CD14-positive monocyte (primary cell): ENCODE data around the gene SH3GLB1. TPM values are rescaled to one million over a fixed set of nuclear protein-coding genes. Genes with fewer than 3 reads are reported as not detected.

Experiments
- DNase-seq, 3 donors: peaks; one replicate each; pipeline ENCODE4 v3.0.0-alpha.2; 2011 to 2022
- H2AFZ ChIP-seq: 2 replicates; pipeline ENCODE4 v1.6.0; 2012; ENCODE audit warnings: mild to moderate bottlenecking, low read depth, low read length, inconsistent platforms; ENCODE audit not compliant: insufficient read depth, poor library complexity, severe bottlenecking
- H3K27ac ChIP-seq, 2 donors: 1 replicate in 1 of 2; 2 replicates in 1 of 2; pipeline ENCODE4 v1.5.1; 2012 to 2013; ENCODE audit warnings: low read length in 2 of 2, control low read depth in 1 of 2, inconsistent platforms in 1 of 2, low read depth in 1 of 2, mild to moderate bottlenecking in 1 of 2
- H3K27me3 ChIP-seq, 2 donors: one replicate each; pipeline versions ENCODE4 v1.6.0 to v1.6.1; 2011 to 2013; ENCODE audit warnings: low read length in 2 of 2; ENCODE audit not compliant: control insufficient read depth in 2 of 2, insufficient read depth in 2 of 2
- H3K36me3 ChIP-seq, 2 donors: replicated peaks in 1 of 2; 1 replicate in 1 of 2; 2 replicates in 1 of 2; pipeline versions ENCODE4 v1.5.1 to v1.6.1; 2012 to 2013; ENCODE audit warnings: low read length in 2 of 2, control low read depth in 1 of 2, inconsistent platforms in 1 of 2, mild to moderate bottlenecking in 1 of 2; ENCODE audit not compliant: insufficient read depth in 2 of 2, control insufficient read depth in 1 of 2
- H3K4me1 ChIP-seq, 2 donors: 1 replicate in 1 of 2; 2 replicates in 1 of 2; pipeline versions ENCODE4 v1.5.1 to v1.6.1; 2012 to 2013; ENCODE audit warnings: low read length in 2 of 2, control low read depth in 1 of 2, inconsistent platforms in 1 of 2, mild to moderate bottlenecking in 1 of 2, moderate library complexity in 1 of 2; ENCODE audit not compliant: insufficient read depth in 2 of 2, control insufficient read depth in 1 of 2
- H3K4me2 ChIP-seq: replicated peaks from 2 replicates; pipeline ENCODE3; 2012; ENCODE audit warnings: low read length, moderate library complexity, mild to moderate bottlenecking; ENCODE audit not compliant: poor library complexity, severe bottlenecking; ENCODE audit errors: extremely low read depth
- H3K4me3 ChIP-seq, 3 experiments: fragments of 200-600 bp in 1 of 3; sonication (generic) in 1 of 3; replicated peaks in 1 of 3; 1 replicate in 2 of 3; 2 replicates in 1 of 3; pipeline ENCODE4 v1.5.1; 2011 to 2013; ENCODE audit warnings: low read length in 3 of 3, mild to moderate bottlenecking in 3 of 3, control low read depth in 2 of 3, low read depth in 2 of 3, inconsistent platforms in 1 of 3, moderate library complexity in 1 of 3
- H3K79me2 ChIP-seq: 2 replicates; pipeline ENCODE4 v1.6.0; 2012; ENCODE audit warnings: mild to moderate bottlenecking, control low read depth, inconsistent platforms, low read length, moderate library complexity; ENCODE audit not compliant: insufficient read depth
- H3K9ac ChIP-seq: 2 replicates; pipeline ENCODE4 v1.6.0; 2017; ENCODE audit warnings: low read length, mild to moderate bottlenecking; ENCODE audit not compliant: insufficient read depth, poor library complexity, severe bottlenecking
- H3K9me3 ChIP-seq, 2 donors: replicated peaks in 1 of 2; 1 replicate in 1 of 2; 2 replicates in 1 of 2; pipeline versions ENCODE4 v1.5.1 to v1.6.1; 2012 to 2013; ENCODE audit warnings: low read length in 2 of 2, control low read depth in 1 of 2; ENCODE audit not compliant: control insufficient read depth in 1 of 2, insufficient read depth in 1 of 2
- H4K20me1 ChIP-seq: 2 replicates; pipeline ENCODE4 v1.6.0; 2012; ENCODE audit warnings: mild to moderate bottlenecking, low read length, control low read depth, moderate library complexity; ENCODE audit not compliant: insufficient read depth
- H3K27ac Mint-ChIP-seq, 7 donors: one replicate each; pipeline ENCODE4 v1.8.0; 2020; ENCODE audit warnings: mild to moderate bottlenecking in 7 of 7, mixed read lengths in 7 of 7, moderate library complexity in 6 of 7, inconsistent platforms in 2 of 7
- H3K27me3 Mint-ChIP-seq, 3 donors: one replicate each; pipeline ENCODE4 v1.8.0; 2021 to 2022; ENCODE audit warnings: low read depth in 3 of 3, mild to moderate bottlenecking in 3 of 3, mixed read lengths in 3 of 3, moderate library complexity in 3 of 3, inconsistent platforms in 1 of 3
- H3K36me3 Mint-ChIP-seq, 2 donors: one replicate each; pipeline ENCODE4 v1.8.0; 2020; ENCODE audit warnings: mixed read lengths in 2 of 2, inconsistent platforms in 1 of 2, mild to moderate bottlenecking in 1 of 2
- H3K4me1 Mint-ChIP-seq: one replicate; pipeline ENCODE4 v1.8.0; 2020; ENCODE audit warnings: mild to moderate bottlenecking, mixed read lengths
- H3K4me3 Mint-ChIP-seq, 2 donors: one replicate each; pipeline ENCODE4 v1.8.0; 2020; ENCODE audit warnings: mild to moderate bottlenecking in 2 of 2, mixed read lengths in 2 of 2, moderate library complexity in 1 of 2
- H3K9me3 Mint-ChIP-seq, 7 donors: one replicate each; pipeline ENCODE4 v1.8.0; 2020 to 2022; ENCODE audit warnings: mixed read lengths in 7 of 7, mild to moderate bottlenecking in 6 of 7, moderate library complexity in 6 of 7, inconsistent platforms in 2 of 7
- WGBS: methylation state at CpG from one replicate; pipeline ENCODE4 v1.1.5; 2013; ENCODE audit warnings: missing lambda C conversion rate; ENCODE audit not compliant: insufficient coverage; 5-methylcytosine and 5-hydroxymethylcytosine counted together
- intact Hi-C, 2 donors: fragments of 100-400 bp; cut with micrococcal nuclease; formaldehyde crosslinking; loops; one replicate each; pipeline versions ENCODE4 v1.15.0 to v1.15.1; 2023
- polyA plus RNA-seq, 3 donors: library from polyadenylated mRNA; depleted of rRNA in 1 of 3; unstranded in 2 of 3; stranded (reverse) in 1 of 3; fragments of 300-500 nt in 2 of 3; fragments of >200 nt in 1 of 3; fragmentation: Illumina TruSeq in 2 of 3; gene quantifications; 1 replicate in 2 of 3; 2 replicates in 1 of 3; pipeline ENCODE4 v1.2.3, GENCODE V29; 2012 to 2021
- TF ChIP-seq, protein P1 (sequence below): fragments of 200-600 bp; IDR thresholded peaks from one replicate; pipeline ENCODE4 v1.8.0; 2022; ENCODE audit warnings: antibody characterized with exemption, mild to moderate bottlenecking

Gene SH3GLB1
- polyA plus RNA-seq, 3 donors, result 21.9 to 92.3 (median 75.8) TPM

DNA sequence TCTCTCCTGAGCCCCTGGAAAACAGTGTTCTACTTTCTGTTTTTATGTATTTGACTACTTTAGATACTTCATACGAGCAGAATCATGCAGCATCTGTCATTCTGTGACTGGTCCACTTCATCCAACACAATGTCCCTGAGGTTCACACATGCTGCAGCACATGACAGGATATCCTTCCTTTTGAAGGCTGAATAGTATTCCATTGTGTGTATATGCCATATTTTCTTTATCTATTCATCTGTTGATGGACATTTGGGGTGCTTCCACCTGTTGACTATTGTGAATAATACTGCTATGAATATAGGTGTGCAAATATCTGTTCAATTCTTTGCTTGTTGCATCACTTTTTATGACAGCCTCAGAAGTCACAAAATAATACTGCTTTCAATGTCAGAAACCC lies 55.8 kb downstream of the SH3GLB1 start:
- H3K4me1 ChIP-seq, result no peaks in the 10 kb centered on the region
- no CpG with 5 or more reads among the region's 1 CpG for WGBS
- TF ChIP-seq, protein P1, sequence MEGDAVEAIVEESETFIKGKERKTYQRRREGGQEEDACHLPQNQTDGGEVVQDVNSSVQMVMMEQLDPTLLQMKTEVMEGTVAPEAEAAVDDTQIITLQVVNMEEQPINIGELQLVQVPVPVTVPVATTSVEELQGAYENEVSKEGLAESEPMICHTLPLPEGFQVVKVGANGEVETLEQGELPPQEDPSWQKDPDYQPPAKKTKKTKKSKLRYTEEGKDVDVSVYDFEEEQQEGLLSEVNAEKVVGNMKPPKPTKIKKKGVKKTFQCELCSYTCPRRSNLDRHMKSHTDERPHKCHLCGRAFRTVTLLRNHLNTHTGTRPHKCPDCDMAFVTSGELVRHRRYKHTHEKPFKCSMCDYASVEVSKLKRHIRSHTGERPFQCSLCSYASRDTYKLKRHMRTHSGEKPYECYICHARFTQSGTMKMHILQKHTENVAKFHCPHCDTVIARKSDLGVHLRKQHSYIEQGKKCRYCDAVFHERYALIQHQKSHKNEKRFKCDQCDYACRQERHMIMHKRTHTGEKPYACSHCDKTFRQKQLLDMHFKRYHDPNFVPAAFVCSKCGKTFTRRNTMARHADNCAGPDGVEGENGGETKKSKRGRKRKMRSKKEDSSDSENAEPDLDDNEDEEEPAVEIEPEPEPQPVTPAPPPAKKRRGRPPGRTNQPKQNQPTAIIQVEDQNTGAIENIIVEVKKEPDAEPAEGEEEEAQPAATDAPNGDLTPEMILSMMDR, result no peak
- no peak for DNase-seq
- peaks cover 0 to 3% of the 10 kb centered on the region in 2 donors for H3K9me3 ChIP-seq
- H3K79me2 ChIP-seq, result no peaks in the 10 kb centered on the region
- no peak overlapping the region for H3K4me3 ChIP-seq
- no peak overlapping the region for H2AFZ ChIP-seq
- H3K36me3 ChIP-seq, result no peaks in the 10 kb centered on the region
- Mint-ChIP-seq H3K27me3 (peaks cover 0 to 5% (median 4%) of the 10 kb centered on the region in 3 donors), H3K4me3 (no peak overlapping the region), H3K27ac (no peak overlapping the region), H3K4me1 (peaks cover 5% of the 10 kb centered on the region), H3K36me3 (no peaks in the 10 kb centered on the region), H3K9me3 (peaks cover 0 to 4% (median 0%) of the 10 kb centered on the region in 7 donors)
- no peaks in the 10 kb centered on the region for H4K20me1 ChIP-seq
- no peak overlapping the region for H3K9ac ChIP-seq
- no peak overlapping the region for H3K27ac ChIP-seq
- no peak overlapping the region for H3K4me2 ChIP-seq
- intact Hi-C loops, result no loop called here
- H3K27me3 ChIP-seq, result no peaks in the 10 kb centered on the region

DNA sequence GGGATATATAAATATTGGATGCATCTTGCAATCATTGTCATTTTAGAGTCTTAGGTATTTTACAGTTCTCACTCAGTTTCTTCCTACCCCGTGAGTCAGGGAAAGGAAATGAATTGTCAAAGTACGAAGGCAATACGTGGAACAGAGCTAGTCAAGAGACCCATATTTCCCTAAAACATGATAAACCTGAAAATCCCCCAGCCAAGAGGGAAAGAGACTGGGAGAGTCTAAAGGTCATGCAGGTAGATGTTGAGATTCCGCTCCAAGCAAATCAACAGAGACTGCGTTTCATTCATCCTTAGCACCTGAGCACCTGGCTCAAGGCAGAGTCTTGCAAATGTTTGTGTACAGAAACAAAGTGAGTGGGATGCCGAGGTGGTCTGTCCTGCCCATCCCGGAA lies 58.0 kb downstream of the SH3GLB1 start:
- no peak for DNase-seq
- Mint-ChIP-seq H3K4me3 (no peak overlapping the region), H3K4me1 (no peaks in the 10 kb centered on the region), H3K9me3 (peaks cover 0 to 6% (median 4%) of the 10 kb centered on the region in 7 donors), H3K36me3 (no peaks in the 10 kb centered on the region), H3K27me3 (peaks cover 0 to 5% (median 0%) of the 10 kb centered on the region in 3 donors), H3K27ac (no peak overlapping the region)
- no peaks in the 10 kb centered on the region for H4K20me1 ChIP-seq
- no peaks in the 10 kb centered on the region for H3K36me3 ChIP-seq
- H3K9me3 ChIP-seq, result peaks cover under 1 to 3% of the 10 kb centered on the region in 2 donors
- H3K4me1 ChIP-seq, result no peaks in the 10 kb centered on the region
- H3K79me2 ChIP-seq, result no peaks in the 10 kb centered on the region
- H3K27ac ChIP-seq, result no peak overlapping the region
- TF ChIP-seq, protein P1, result no peak
- 95% methylated on average over 4 of the region's 7 CpGs for WGBS
- H3K9ac ChIP-seq, result no peak overlapping the region
- H3K27me3 ChIP-seq, result no peaks in the 10 kb centered on the region
- intact Hi-C loops, result no loop called here
- H2AFZ ChIP-seq, result no peak overlapping the region
- no peak overlapping the region for H3K4me2 ChIP-seq
- H3K4me3 ChIP-seq, result no peak overlapping the region
